Fibroblast of villous mesenchyme (primary cell): ENCODE data around the gene RAB40C. TPM values are rescaled to one million over a fixed set of nuclear protein-coding genes. Genes with fewer than 3 reads are reported as not detected.
A peak's percentile ranks its signal among the peaks of the same experiment; 100 is the strongest.

ENCODE experiments used
- DNase-seq: peaks from one replicate; pipeline ENCODE4 v3.0.0-alpha.2; 2010; ENCODE audit warnings: low read depth
- H3K4me3 ChIP-seq: 2 replicates; pipeline ENCODE4 v1.5.1; 2011; ENCODE audit warnings: low read depth, mild to moderate bottlenecking, low read length
- total RNA-seq: library from RNA; depleted of rRNA; stranded (reverse); fragments of >200 nt; gene quantifications from 2 replicates; pipeline ENCODE4 v1.2.3, GENCODE V29; 2012
- TF ChIP-seq, protein P1 (sequence below): IDR thresholded peaks from 2 replicates; pipeline ENCODE4 v1.5.1; 2012; ENCODE audit warnings: low read depth, mild to moderate bottlenecking, low read length; ENCODE audit not compliant: insufficient read depth

The RAB40C gene
- total RNA-seq, 1 donor: 9.9 TPM

DNA sequence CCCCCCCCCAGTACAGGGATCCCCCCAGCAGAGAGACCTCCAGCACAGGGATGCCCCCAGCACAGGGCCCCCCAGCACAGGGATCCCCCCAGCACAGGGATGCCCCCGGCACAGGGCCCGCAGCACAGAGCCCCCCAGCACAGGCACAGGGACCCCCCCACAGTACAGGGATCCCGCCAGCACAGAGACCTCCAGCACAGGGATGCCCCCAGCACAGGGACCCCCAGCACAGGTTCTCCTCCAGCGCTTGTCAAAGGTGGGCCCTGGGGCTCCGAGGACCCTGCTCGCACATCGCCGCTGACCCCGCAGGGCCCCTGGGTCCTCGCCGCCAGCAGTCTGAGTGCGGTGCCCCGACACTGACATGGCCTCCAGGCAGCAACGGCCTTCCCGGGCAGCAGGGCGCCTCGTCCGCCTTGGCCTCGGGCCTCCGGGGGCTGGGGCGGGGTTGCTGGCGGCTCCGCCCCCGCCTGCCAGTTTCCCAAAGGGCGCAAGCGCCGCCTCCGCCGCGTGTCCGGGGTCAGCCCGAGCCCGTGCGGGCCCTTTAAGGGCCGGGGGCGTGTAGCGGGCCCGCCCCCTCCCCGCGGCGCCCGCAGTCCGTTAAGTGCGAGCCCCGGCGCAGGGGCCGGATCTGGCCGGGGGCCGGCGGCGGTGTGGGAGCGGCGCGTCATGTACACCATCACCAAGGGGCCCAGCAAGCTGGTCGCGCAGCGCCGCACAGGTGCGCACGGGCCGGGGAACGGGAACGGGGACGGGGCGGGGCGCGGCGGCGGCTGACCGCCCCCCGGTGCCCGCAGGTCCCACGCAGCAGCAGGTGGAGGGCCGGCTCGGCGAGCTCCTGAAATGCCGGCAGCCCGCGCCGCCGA lies 51.7 kb downstream of the RAB40C start, which contains the start of gene MCRIP2:
MCRIP2 (plus strand) TSS at position 503 of the 863 bp plus-strand sequence; CDS start at position 667, 164 bp downstream.
- peak; percentile 81 for DNase-seq
- peak within 1 kb of the TSS; percentile 81 for H3K4me3 ChIP-seq
- TF ChIP-seq, protein P1, sequence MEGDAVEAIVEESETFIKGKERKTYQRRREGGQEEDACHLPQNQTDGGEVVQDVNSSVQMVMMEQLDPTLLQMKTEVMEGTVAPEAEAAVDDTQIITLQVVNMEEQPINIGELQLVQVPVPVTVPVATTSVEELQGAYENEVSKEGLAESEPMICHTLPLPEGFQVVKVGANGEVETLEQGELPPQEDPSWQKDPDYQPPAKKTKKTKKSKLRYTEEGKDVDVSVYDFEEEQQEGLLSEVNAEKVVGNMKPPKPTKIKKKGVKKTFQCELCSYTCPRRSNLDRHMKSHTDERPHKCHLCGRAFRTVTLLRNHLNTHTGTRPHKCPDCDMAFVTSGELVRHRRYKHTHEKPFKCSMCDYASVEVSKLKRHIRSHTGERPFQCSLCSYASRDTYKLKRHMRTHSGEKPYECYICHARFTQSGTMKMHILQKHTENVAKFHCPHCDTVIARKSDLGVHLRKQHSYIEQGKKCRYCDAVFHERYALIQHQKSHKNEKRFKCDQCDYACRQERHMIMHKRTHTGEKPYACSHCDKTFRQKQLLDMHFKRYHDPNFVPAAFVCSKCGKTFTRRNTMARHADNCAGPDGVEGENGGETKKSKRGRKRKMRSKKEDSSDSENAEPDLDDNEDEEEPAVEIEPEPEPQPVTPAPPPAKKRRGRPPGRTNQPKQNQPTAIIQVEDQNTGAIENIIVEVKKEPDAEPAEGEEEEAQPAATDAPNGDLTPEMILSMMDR: no peak

DNA sequence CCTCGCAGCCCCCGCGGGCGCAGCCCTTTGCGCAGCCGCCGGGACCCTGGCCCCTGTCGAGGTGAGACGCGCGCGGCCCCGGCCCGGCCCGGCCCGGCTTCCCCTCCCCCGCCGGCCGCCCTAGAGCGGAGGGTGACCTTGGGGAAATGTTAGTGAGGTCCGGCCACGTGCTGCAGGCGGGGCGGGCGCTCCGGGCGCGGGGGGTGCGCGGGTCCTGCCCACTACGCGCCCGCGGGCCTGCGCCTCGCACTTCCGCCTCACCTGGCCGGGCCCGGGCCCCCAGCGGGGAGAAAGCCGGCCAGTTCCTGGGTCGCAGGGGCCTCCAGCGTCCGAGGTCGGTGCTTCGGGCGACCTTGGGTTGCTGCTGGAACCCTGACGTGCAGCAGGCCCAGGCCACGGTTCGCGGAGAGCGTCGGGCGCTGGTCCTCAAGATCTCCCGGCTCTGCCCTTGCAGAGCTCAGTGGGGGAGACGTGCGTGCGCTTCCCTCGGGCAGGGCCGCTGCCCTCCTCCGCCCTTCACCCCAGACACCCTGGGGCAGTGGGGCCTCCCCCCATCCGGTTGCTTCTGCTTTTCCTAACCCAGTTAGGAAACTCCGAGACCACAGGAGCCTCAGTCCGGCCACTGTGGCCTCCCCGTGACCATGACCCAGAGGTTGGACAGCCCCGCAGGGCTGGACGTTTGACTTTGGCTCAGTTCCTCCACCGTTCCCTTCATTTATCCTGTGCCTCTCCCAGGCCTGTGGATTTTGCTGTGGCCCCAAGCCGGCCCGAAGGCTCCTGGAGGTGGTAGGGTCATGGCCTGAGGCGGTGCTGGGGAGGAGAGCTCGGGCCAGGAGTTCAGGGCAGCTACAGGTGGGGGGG lies 52.6 kb downstream of the RAB40C start:
- H3K4me3 ChIP-seq: peak overlapping the region; percentile 81
- DNase-seq: no peak
- TF ChIP-seq, protein P1: no peak

DNA sequence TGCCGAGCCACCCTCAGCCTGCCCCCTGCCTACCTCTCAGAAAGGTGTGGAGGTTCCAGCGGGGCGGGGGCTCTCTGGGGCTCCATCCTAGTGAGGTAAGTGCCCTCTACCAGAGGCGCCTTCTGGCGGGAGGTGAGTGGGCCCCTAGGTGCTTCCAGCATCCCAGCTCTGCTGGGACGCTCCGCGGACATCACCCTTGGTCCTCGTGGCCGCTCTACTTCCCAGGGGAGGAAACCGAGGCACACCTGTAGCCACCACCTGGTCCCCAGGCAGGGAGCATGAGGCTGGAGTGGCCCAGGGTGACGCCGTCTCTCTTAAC lies 53.1 kb downstream of the RAB40C start:
- DNase-seq: no peak
- peak overlapping the region; percentile 81 for H3K4me3 ChIP-seq
- TF ChIP-seq, protein P1: no peak

DNA sequence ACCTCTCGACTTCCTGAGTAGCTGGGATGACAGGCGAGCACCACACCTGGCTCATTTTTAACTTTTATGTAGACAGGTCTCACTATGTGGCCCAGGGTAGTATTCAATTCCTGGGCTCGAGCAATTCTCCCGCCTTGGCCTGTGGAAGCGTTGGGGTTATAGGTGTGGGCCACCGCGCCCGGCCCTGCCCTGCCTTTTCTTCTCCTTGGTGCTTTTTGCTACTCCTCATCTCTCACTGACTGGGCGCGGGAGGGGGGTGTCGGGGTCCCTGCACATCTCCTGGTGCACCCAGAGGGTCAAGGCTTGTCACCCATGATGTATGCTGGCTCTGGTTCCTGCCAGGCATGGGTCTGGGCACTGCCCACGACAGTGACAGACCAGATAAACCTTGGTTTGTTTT lies 54.7 kb downstream of the RAB40C start:
- no peak overlapping the region for H3K4me3 ChIP-seq
- TF ChIP-seq, protein P1: no peak
- no peak for DNase-seq

DNA sequence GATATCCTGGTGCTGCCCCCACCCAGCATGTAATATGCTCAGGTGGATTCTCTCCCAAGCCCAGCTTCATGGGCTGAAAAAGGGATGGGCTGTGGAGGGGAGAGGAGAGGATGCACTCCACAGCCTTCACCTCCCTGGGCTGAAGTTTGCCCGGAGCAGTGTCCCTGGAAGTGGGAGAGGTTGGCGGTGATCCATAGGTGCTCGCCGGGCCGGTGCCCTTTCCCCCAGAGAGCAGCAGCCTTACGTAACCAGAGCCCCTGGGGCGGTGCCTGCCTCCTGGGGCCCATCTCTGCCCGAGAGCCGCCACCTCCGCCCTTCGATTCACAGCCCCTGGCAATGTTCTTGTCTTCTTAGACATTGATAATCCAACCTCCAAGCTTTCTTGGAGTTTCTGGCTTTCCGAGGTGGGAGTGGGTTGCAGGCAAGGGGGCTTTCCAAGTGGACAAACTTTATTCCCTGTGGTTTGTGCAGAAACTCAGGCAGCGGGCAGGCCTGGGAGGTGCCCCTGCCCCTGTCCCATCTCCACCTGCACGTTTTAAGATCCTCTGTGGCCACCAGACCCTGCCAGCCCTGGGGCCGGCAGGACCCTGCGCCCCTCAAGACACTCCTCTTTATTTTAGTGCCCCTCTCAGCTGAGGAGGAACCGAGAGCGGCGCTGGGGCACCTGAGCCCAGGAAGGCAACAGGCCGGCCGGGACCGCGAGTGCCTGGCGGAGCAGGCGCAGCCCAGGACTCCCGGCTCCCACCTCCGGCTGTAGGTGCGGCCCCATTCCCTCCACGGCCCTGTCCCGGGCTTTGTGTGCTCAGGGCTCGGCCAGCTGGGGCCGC lies 56.2 kb downstream of the RAB40C start:
- DNase-seq: no peak
- no peak overlapping the region for H3K4me3 ChIP-seq
- TF ChIP-seq, protein P1: no peak

DNA sequence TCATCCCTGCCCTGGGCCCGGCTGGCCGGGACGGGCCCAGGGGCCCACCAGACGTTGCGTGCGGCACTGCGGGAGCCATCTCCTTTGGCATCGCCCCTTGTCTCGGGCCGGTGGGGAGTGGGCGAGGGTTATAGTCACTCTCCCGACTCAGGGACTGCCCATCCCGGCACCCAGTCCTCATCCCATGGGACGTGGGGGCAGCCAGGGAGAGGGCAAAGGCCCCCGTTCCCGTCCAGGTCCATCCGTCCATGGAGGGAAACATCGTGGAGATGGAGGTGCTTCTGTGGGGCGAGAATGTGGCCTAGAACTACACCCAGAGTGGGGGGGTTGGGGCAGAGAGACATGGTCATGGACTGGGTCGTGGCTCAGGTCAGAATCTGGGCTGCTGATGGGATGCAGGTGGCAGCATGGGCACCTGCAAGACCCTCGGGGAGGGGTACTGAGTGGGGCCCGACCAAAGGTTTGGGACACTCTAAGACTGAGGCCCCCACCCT lies 56.9 kb downstream of the RAB40C start:
- TF ChIP-seq, protein P1: no peak
- DNase-seq: no peak

More for the DNA sequence above, 56.9 kb downstream of the RAB40C start:
- no peak overlapping the region for H3K4me3 ChIP-seq
